DMS 273 (cell line): ENCODE data around the gene RPL7L1.

Experiments
- DNase-seq: peaks from one replicate; lab custom pipeline; 2025; ENCODE audit not compliant: unreplicated experiment; lab: John Stamatoyannopoulos, UW

The RPL7L1 gene

GRCh38 chr6:42928986-42929820 is 49.8 kb downstream of the RPL7L1 start, which contains the start of gene CNPY3:
CNPY3 (plus strand) TSS chr6:42929480; CDS start chr6:42929571, 91 bp downstream.
- DNase-seq = peak; percentile 99

- peak; percentile 86 for DNase-seq
Observed at GRCh38 chr6:42929821-42930360, 50.5 kb downstream of the RPL7L1 start.

GRCh38 chr6:42932412-42932811 is 53.0 kb downstream of the RPL7L1 start:
- DNase-seq = no peak

- DNase-seq = no peak
Observed at GRCh38 chr6:42933205-42933604, 53.8 kb downstream of the RPL7L1 start.

GRCh38 chr6:42935322-42935721 is 55.9 kb downstream of the RPL7L1 start:
- no peak for DNase-seq

GRCh38 chr6:42936398-42936797 is 57.0 kb downstream of the RPL7L1 start:
- DNase-seq = no peak

- no peak for DNase-seq
Observed at GRCh38 chr6:42937548-42938427, 58.4 kb downstream of the RPL7L1 start.

- no peak for DNase-seq
Observed at GRCh38 chr6:42938428-42938796, 59.0 kb downstream of the RPL7L1 start.

- peak; percentile 31 for DNase-seq
Observed at GRCh38 chr6:42938987-42939809, 59.8 kb downstream of the RPL7L1 start.
